Measurements from ENCODE around the gene ZNF365. TPM values are rescaled to one million over a fixed set of nuclear protein-coding genes. Genes with fewer than 3 reads are reported as not detected.

The ZNF365 gene
- polyA plus RNA-seq, 1 donor: 0.48 TPM

- Histone ChIP-seq H3K4me1 (ENCODE audit: control insufficient read depth, insufficient read depth, low read length) (no peaks in the 10 kb centered on the region), H3K27me3 (ENCODE audit: control insufficient read depth, insufficient read depth, low read length) (no peaks in the 10 kb centered on the region), H3K36me3 (ENCODE audit: control insufficient read depth, insufficient read depth, low read length) (no peaks in the 10 kb centered on the region), H3K27ac (ENCODE audit: low read length) (no peak overlapping the region), H3K4me3 (ENCODE audit: low read length) (no peak overlapping the region), H3K9me3 (ENCODE audit: control insufficient read depth, low read depth, low read length) (no peaks in the 10 kb centered on the region)
- DNase-seq: no peak
- no CpG with 5 or more reads among the region's 2 CpGs for WGBS (ENCODE audit: insufficient coverage, low lambda C conversion rate)
These were observed 39.5 kb downstream of the ZNF365 start for GRCh38 chr10:62413652-62414051.

GRCh38 chr10:62414359-62414758 is 40.2 kb downstream of the ZNF365 start:
- Histone ChIP-seq H3K27me3 (ENCODE audit: control insufficient read depth, insufficient read depth, low read length) (no peaks in the 10 kb centered on the region), H3K4me3 (ENCODE audit: low read length) (no peak overlapping the region), H3K27ac (ENCODE audit: low read length) (no peak overlapping the region), H3K36me3 (ENCODE audit: control insufficient read depth, insufficient read depth, low read length) (no peaks in the 10 kb centered on the region), H3K4me1 (ENCODE audit: control insufficient read depth, insufficient read depth, low read length) (no peaks in the 10 kb centered on the region), H3K9me3 (ENCODE audit: control insufficient read depth, low read depth, low read length) (no peaks in the 10 kb centered on the region)
- no peak for DNase-seq
- WGBS (ENCODE audit: insufficient coverage, low lambda C conversion rate): 17% methylated on average over 1 of the region's 1 CpG

- H3K4me3 ChIP-seq (ENCODE audit: low read length): no peak overlapping the region
- WGBS (ENCODE audit: insufficient coverage, low lambda C conversion rate): 0% methylated on average over 1 of the region's 1 CpG
- no peaks in the 10 kb centered on the region for H3K27me3 ChIP-seq (ENCODE audit: control insufficient read depth, insufficient read depth, low read length)
- H3K4me1 ChIP-seq (ENCODE audit: control insufficient read depth, insufficient read depth, low read length): no peaks in the 10 kb centered on the region
- H3K27ac ChIP-seq (ENCODE audit: low read length): no peak overlapping the region
- no peaks in the 10 kb centered on the region for H3K9me3 ChIP-seq (ENCODE audit: control insufficient read depth, low read depth, low read length)
- DNase-seq: no peak
- no peaks in the 10 kb centered on the region for H3K36me3 ChIP-seq (ENCODE audit: control insufficient read depth, insufficient read depth, low read length)
These were observed 48.0 kb downstream of the ZNF365 start for GRCh38 chr10:62422068-62422590.

- Histone ChIP-seq H3K27me3 (ENCODE audit: control insufficient read depth, insufficient read depth, low read length) (no peaks in the 10 kb centered on the region), H3K27ac (ENCODE audit: low read length) (no peak overlapping the region), H3K36me3 (ENCODE audit: control insufficient read depth, insufficient read depth, low read length) (no peaks in the 10 kb centered on the region), H3K9me3 (ENCODE audit: control insufficient read depth, low read depth, low read length) (no peaks in the 10 kb centered on the region), H3K4me3 (ENCODE audit: low read length) (no peak overlapping the region), H3K4me1 (ENCODE audit: control insufficient read depth, insufficient read depth, low read length) (no peaks in the 10 kb centered on the region)
- DNase-seq: no peak
- no CpG with 5 or more reads among the region's 1 CpG for WGBS (ENCODE audit: insufficient coverage, low lambda C conversion rate)
These were observed 49.9 kb downstream of the ZNF365 start for GRCh38 chr10:62424026-62424425.

- no peak overlapping the region for H3K27ac ChIP-seq (ENCODE audit: low read length)
- no peak overlapping the region for H3K4me3 ChIP-seq (ENCODE audit: low read length)
- no peaks in the 10 kb centered on the region for H3K4me1 ChIP-seq (ENCODE audit: control insufficient read depth, insufficient read depth, low read length)
- no peak for DNase-seq
- no CpG with 5 or more reads among the region's 1 CpG for WGBS (ENCODE audit: insufficient coverage, low lambda C conversion rate)
- H3K9me3 ChIP-seq (ENCODE audit: control insufficient read depth, low read depth, low read length): no peaks in the 10 kb centered on the region
- no peaks in the 10 kb centered on the region for H3K27me3 ChIP-seq (ENCODE audit: control insufficient read depth, insufficient read depth, low read length)
- no peaks in the 10 kb centered on the region for H3K36me3 ChIP-seq (ENCODE audit: control insufficient read depth, insufficient read depth, low read length)
These were observed 51.9 kb downstream of the ZNF365 start for GRCh38 chr10:62426086-62426485.

- Histone ChIP-seq H3K9me3 (ENCODE audit: control insufficient read depth, low read depth, low read length) (no peaks in the 10 kb centered on the region), H3K27ac (ENCODE audit: low read length) (no peak overlapping the region), H3K27me3 (ENCODE audit: control insufficient read depth, insufficient read depth, low read length) (no peaks in the 10 kb centered on the region), H3K4me3 (ENCODE audit: low read length) (no peak overlapping the region), H3K4me1 (ENCODE audit: control insufficient read depth, insufficient read depth, low read length) (no peaks in the 10 kb centered on the region), H3K36me3 (ENCODE audit: control insufficient read depth, insufficient read depth, low read length) (no peaks in the 10 kb centered on the region)
- DNase-seq: no peak
- no CpG with 5 or more reads among the region's 3 CpGs for WGBS (ENCODE audit: insufficient coverage, low lambda C conversion rate)
These were observed 52.4 kb downstream of the ZNF365 start for GRCh38 chr10:62426600-62426999.

- H3K27me3 ChIP-seq (ENCODE audit: control insufficient read depth, insufficient read depth, low read length): no peaks in the 10 kb centered on the region
- H3K27ac ChIP-seq (ENCODE audit: low read length): no peak overlapping the region
- no peaks in the 10 kb centered on the region for H3K9me3 ChIP-seq (ENCODE audit: control insufficient read depth, low read depth, low read length)
- no peaks in the 10 kb centered on the region for H3K36me3 ChIP-seq (ENCODE audit: control insufficient read depth, insufficient read depth, low read length)
- H3K4me1 ChIP-seq (ENCODE audit: control insufficient read depth, insufficient read depth, low read length): no peaks in the 10 kb centered on the region
- no peak overlapping the region for H3K4me3 ChIP-seq (ENCODE audit: low read length)
- WGBS (ENCODE audit: insufficient coverage, low lambda C conversion rate): no CpG with 5 or more reads among the region's 1 CpG
- no peak for DNase-seq
These were observed 56.7 kb downstream of the ZNF365 start for GRCh38 chr10:62430881-62431280.

GRCh38 chr10:62433181-62433692 is 59.1 kb downstream of the ZNF365 start:
- H3K27ac ChIP-seq (ENCODE audit: low read length): no peak overlapping the region
- WGBS (ENCODE audit: insufficient coverage, low lambda C conversion rate): no CpG with 5 or more reads among the region's 5 CpGs

GRCh38 chr10:62433901-62434300 is 59.7 kb downstream of the ZNF365 start:
- DNase-seq: no peak
- H3K36me3 ChIP-seq (ENCODE audit: control insufficient read depth, insufficient read depth, low read length): no peaks in the 10 kb centered on the region
- no peak overlapping the region for H3K27ac ChIP-seq (ENCODE audit: low read length)
- 50% methylated on average over 1 of the region's 4 CpGs for WGBS (ENCODE audit: insufficient coverage, low lambda C conversion rate)
- no peaks in the 10 kb centered on the region for H3K4me1 ChIP-seq (ENCODE audit: control insufficient read depth, insufficient read depth, low read length)
- no peaks in the 10 kb centered on the region for H3K27me3 ChIP-seq (ENCODE audit: control insufficient read depth, insufficient read depth, low read length)
- no peaks in the 10 kb centered on the region for H3K9me3 ChIP-seq (ENCODE audit: control insufficient read depth, low read depth, low read length)
- no peak overlapping the region for H3K4me3 ChIP-seq (ENCODE audit: low read length)

More at GRCh38 chr10:62433181-62433692, 59.1 kb downstream of the ZNF365 start:
- no peaks in the 10 kb centered on the region for H3K4me1 ChIP-seq (ENCODE audit: control insufficient read depth, insufficient read depth, low read length)
- no peak overlapping the region for H3K4me3 ChIP-seq (ENCODE audit: low read length)
- H3K27me3 ChIP-seq (ENCODE audit: control insufficient read depth, insufficient read depth, low read length): no peaks in the 10 kb centered on the region
- H3K9me3 ChIP-seq (ENCODE audit: control insufficient read depth, low read depth, low read length): no peaks in the 10 kb centered on the region
- no peak for DNase-seq
- no peaks in the 10 kb centered on the region for H3K36me3 ChIP-seq (ENCODE audit: control insufficient read depth, insufficient read depth, low read length)

GRCh38 chr10:62437696-62438095 is 63.5 kb downstream of the ZNF365 start:
- peak; percentile 16 to 38 for DNase-seq
- Histone ChIP-seq H3K27ac (ENCODE audit: low read length) (no peak overlapping the region), H3K4me3 (ENCODE audit: low read length) (no peak overlapping the region), H3K4me1 (ENCODE audit: control insufficient read depth, insufficient read depth, low read length) (no peaks in the 10 kb centered on the region), H3K36me3 (ENCODE audit: control insufficient read depth, insufficient read depth, low read length) (no peaks in the 10 kb centered on the region), H3K9me3 (ENCODE audit: control insufficient read depth, low read depth, low read length) (no peaks in the 10 kb centered on the region), H3K27me3 (ENCODE audit: control insufficient read depth, insufficient read depth, low read length) (no peaks in the 10 kb centered on the region)
- WGBS (ENCODE audit: insufficient coverage, low lambda C conversion rate): 0% methylated on average over 1 of the region's 3 CpGs

- H3K36me3 ChIP-seq (ENCODE audit: control insufficient read depth, insufficient read depth, low read length): no peaks in the 10 kb centered on the region
- 67% methylated on average over 1 of the region's 3 CpGs for WGBS (ENCODE audit: insufficient coverage, low lambda C conversion rate)
- no peaks in the 10 kb centered on the region for H3K9me3 ChIP-seq (ENCODE audit: control insufficient read depth, low read depth, low read length)
- H3K27me3 ChIP-seq (ENCODE audit: control insufficient read depth, insufficient read depth, low read length): no peaks in the 10 kb centered on the region
- no peak overlapping the region for H3K27ac ChIP-seq (ENCODE audit: low read length)
- DNase-seq: peak; percentile 4 to 12
- H3K4me1 ChIP-seq (ENCODE audit: control insufficient read depth, insufficient read depth, low read length): no peaks in the 10 kb centered on the region
- no peak overlapping the region for H3K4me3 ChIP-seq (ENCODE audit: low read length)
These were observed 67.8 kb downstream of the ZNF365 start for GRCh38 chr10:62442006-62442405.
